ENCODE results near the gene PDE4C.

The PDE4C gene

GRCh38 chr19:18234194-18234593 is 8.0 kb upstream of the PDE4C start (continued):
- TF ChIP-seq PRDM1 (tag by site-specific recombination; IDR thresholded peaks at IDR 0.05), result no peak

- Histone ChIP-seq H3K4me3 (ENCODE audit: low read depth, low read length) (no peak overlapping the region; the same call in 1 of the 2 replicates), H3K4me1 (ENCODE audit: control insufficient read depth, insufficient read depth, low read length) (no peaks in the 10 kb centered on the region), H3K9me3 (ENCODE audit: control insufficient read depth, insufficient read depth, low read depth, low read length) (no peaks in the 10 kb centered on the region), H3K36me3 (ENCODE audit: control insufficient read depth in 2 of 2, insufficient read depth in 1 of 2, low read length in 2 of 2) (no peaks in the 10 kb centered on the region), H3K27ac (ENCODE audit: extremely low read depth, low read depth, low read length) (no peak overlapping the region)
- POLR2A ChIA-PET, result interaction anchor here (0.6 to 1.2 kb wide), 5 partner anchors 9 to 46 kb away, joined by 3 to 5 read pairs (median 3); no protein-coding TSS in a partner anchor
- CTCF ChIA-PET, result interaction anchor here (0.6 to 1.2 kb wide), 3 partner anchors 25 to 56 kb away, joined by 3 to 4 read pairs (median 4); no protein-coding TSS in a partner anchor
- TF ChIP-seq MEIS1 (CRISPR knock-in tag; IDR thresholded peaks at IDR 0.05; ENCODE audit: borderline replicate concordance), result 0 out of 2 replicates have a peak, but pooled peaks have one; percentile 22
- TF ChIP-seq SCRT2 (tag by site-specific recombination; IDR thresholded peaks at IDR 0.05), result peak; percentile 8; the same call in 1 of the 2 replicates
- no peak for TF ChIP-seq ZNF544 (tag by site-specific recombination; IDR thresholded peaks at IDR 0.05)
- TF ChIP-seq PBX3 (CRISPR knock-in tag; IDR thresholded peaks at IDR 0.05), result peak; percentile 87
- TF ChIP-seq ELK4 (IDR thresholded peaks at IDR 0.05; ENCODE audit: borderline replicate concordance, low read depth, low read length), result no peak
- 0 out of 2 replicates have a peak, but pooled peaks have one; percentile 71 for TF ChIP-seq ZSCAN5A (tag by site-specific recombination; IDR thresholded peaks at IDR 0.05)
- peak; percentile 82; the same call in 1 of the 2 replicates for TF ChIP-seq ZNF610 (tag by site-specific recombination; IDR thresholded peaks at IDR 0.05; ENCODE audit: borderline replicate concordance)
- TF ChIP-seq ZNF777 (tag by site-specific recombination; IDR thresholded peaks at IDR 0.05; ENCODE audit: borderline replicate concordance), result no peak
- no peak for TF ChIP-seq ATF2 (tag by site-specific recombination; IDR thresholded peaks at IDR 0.05; ENCODE audit: low read depth)
- 0 out of 2 replicates have a peak, but pooled peaks have one; percentile 33 for TF ChIP-seq ZNF501 (tag by site-specific recombination; IDR thresholded peaks at IDR 0.05)
- TF ChIP-seq ZNF394 (tag by site-specific recombination; IDR thresholded peaks at IDR 0.05; ENCODE audit: borderline replicate concordance), result no peak; the same call in 1 of the 2 replicates
- no peak for TF ChIP-seq ZNF776 (tag by site-specific recombination; IDR thresholded peaks at IDR 0.05; ENCODE audit: borderline replicate concordance)
- no peak for TF ChIP-seq YY2 (tag by site-specific recombination; IDR thresholded peaks at IDR 0.05)
- peak; percentile 100 for TF ChIP-seq REST (tag by site-specific recombination; IDR thresholded peaks at IDR 0.05)
- TF ChIP-seq SP7 (tag by site-specific recombination; IDR thresholded peaks at IDR 0.05), result peak; percentile 43; the same call in 1 of the 2 replicates
- no peak for TF ChIP-seq ZNF362 (tag by site-specific recombination; IDR thresholded peaks at IDR 0.05)
- no peak for TF ChIP-seq ZNF19 (tag by site-specific recombination; IDR thresholded peaks at IDR 0.05; ENCODE audit: low read depth)
- no peak for TF ChIP-seq PRDM1 (tag by site-specific recombination; IDR thresholded peaks at IDR 0.05)
- TF ChIP-seq WT1 (tag by site-specific recombination; IDR thresholded peaks at IDR 0.05), result no peak
- TF ChIP-seq ZNF664 (tag by site-specific recombination; IDR thresholded peaks at IDR 0.05), result no peak
- TF ChIP-seq ZNF629 (tag by site-specific recombination; IDR thresholded peaks at IDR 0.05), result 0 out of 2 replicates have a peak, but pooled peaks have one; percentile 17
- peak; percentile 52 for TF ChIP-seq ZBTB26 (tag by site-specific recombination; optimal IDR thresholded peaks at IDR 0.05)
- TF ChIP-seq ZFP3 (tag by site-specific recombination; IDR thresholded peaks at IDR 0.05; ENCODE audit: low read depth), result no peak
- no peak for TF ChIP-seq ZNF221 (tag by site-specific recombination; IDR thresholded peaks at IDR 0.05; ENCODE audit: borderline replicate concordance)
These were observed 7.1 kb upstream of the PDE4C start for GRCh38 chr19:18233224-18233825.

Data from HEK293 (cell line).